ENCODE measurements around the gene SAMHD1. TPM values are rescaled to one million over a fixed set of nuclear protein-coding genes. Genes with fewer than 3 reads are reported as not detected.
A peak's percentile ranks its signal among the peaks of the same experiment; 100 is the strongest.

The SAMHD1 gene
- total RNA-seq, 3 donors from 2014 or later (not counting 1 experiment from before 2014, with no cell fraction given): 237 to 279 (median 270) TPM

- Histone ChIP-seq H3K36me3 (ENCODE audit: control insufficient read depth, insufficient read depth, low read length) (peaks cover 66% of the 10 kb centered on the region), H3K9me3 (ENCODE audit: control insufficient read depth, insufficient read depth, low read length) (no peaks in the 10 kb centered on the region), H3K4me1 (ENCODE audit: control insufficient read depth, insufficient read depth, low read length) (peaks cover 11% of the 10 kb centered on the region), H3K27ac (ENCODE audit: low read length) (no peak overlapping the region), H3K27me3 (ENCODE audit: control insufficient read depth, insufficient read depth, low read length) (no peaks in the 10 kb centered on the region), H3K4me3 (ENCODE audit: low read length) (no peak overlapping the region)
- H3K4me3 Mint-ChIP-seq: no peak overlapping the region
- DNase-seq (no peak), ATAC-seq (no peak)
- H3K27ac Mint-ChIP-seq: peak overlapping the region; percentile 29 to 53
- 90% methylated on average over 4 of the region's 4 CpGs for WGBS (ENCODE audit: insufficient coverage)
- H3K36me3 Mint-ChIP-seq: peaks cover 8% of the 10 kb centered on the region
- intact Hi-C loops (cut with micrococcal nuclease): no loop called here
- TF ChIP-seq CTCF (IDR thresholded peaks at IDR 0.05): no peak
- peaks cover 12 to 17% of the 10 kb centered on the region in 2 donors for H3K4me1 Mint-ChIP-seq
- no peaks in the 10 kb centered on the region for H3K27me3 Mint-ChIP-seq (ENCODE audit: low read depth in 2 of 2)
- H3K9me3 Mint-ChIP-seq: no peaks in the 10 kb centered on the region
These were observed 60.3 kb downstream of the SAMHD1 start for GRCh38 chr20:36891211-36891610.

- Mint-ChIP-seq H3K36me3 (peaks cover 8% of the 10 kb centered on the region), H3K4me1 (peaks cover 12 to 15% of the 10 kb centered on the region in 2 donors), H3K27me3 (ENCODE audit: low read depth in 2 of 2) (no peaks in the 10 kb centered on the region), H3K4me3 (no peak overlapping the region), H3K27ac (peak overlapping the region; percentile 53 to 61), H3K9me3 (no peaks in the 10 kb centered on the region)
- no peaks in the 10 kb centered on the region for H3K27me3 ChIP-seq (ENCODE audit: control insufficient read depth, insufficient read depth, low read length)
- H3K4me1 ChIP-seq (ENCODE audit: control insufficient read depth, insufficient read depth, low read length): peaks cover 11% of the 10 kb centered on the region
- no peak overlapping the region for H3K4me3 ChIP-seq (ENCODE audit: low read length)
- DNase-seq (no peak), ATAC-seq (no peak)
- H3K27ac ChIP-seq (ENCODE audit: low read length): no peak overlapping the region
- 97% methylated on average over 9 of the region's 9 CpGs for WGBS (ENCODE audit: insufficient coverage)
- H3K36me3 ChIP-seq (ENCODE audit: control insufficient read depth, insufficient read depth, low read length): peaks cover 61% of the 10 kb centered on the region
- no peaks in the 10 kb centered on the region for H3K9me3 ChIP-seq (ENCODE audit: control insufficient read depth, insufficient read depth, low read length)
- TF ChIP-seq CTCF (IDR thresholded peaks at IDR 0.05): no peak
- intact Hi-C loops (cut with micrococcal nuclease): no loop called here
These were observed 60.9 kb downstream of the SAMHD1 start for GRCh38 chr20:36890586-36890985.

- intact Hi-C loops (cut with micrococcal nuclease): loop anchor here (10.0 kb wide), 1 partner anchor 244 kb away; the partner anchor contains the start of gene SLA2
- Mint-ChIP-seq H3K36me3 (peaks cover 8% of the 10 kb centered on the region), H3K27me3 (ENCODE audit: low read depth in 2 of 2) (no peaks in the 10 kb centered on the region), H3K4me1 (peaks cover 7 to 12% of the 10 kb centered on the region in 2 donors), H3K4me3 (no peak overlapping the region), H3K9me3 (no peaks in the 10 kb centered on the region), H3K27ac (peak overlapping the region; percentile 53 to 61)
- DNase-seq (no peak), ATAC-seq (no peak)
- H3K9me3 ChIP-seq (ENCODE audit: control insufficient read depth, insufficient read depth, low read length): no peaks in the 10 kb centered on the region
- no peak for TF ChIP-seq CTCF (IDR thresholded peaks at IDR 0.05)
- H3K4me3 ChIP-seq (ENCODE audit: low read length): no peak overlapping the region
- WGBS (ENCODE audit: insufficient coverage): 94% methylated on average over 12 of the region's 15 CpGs
- no peaks in the 10 kb centered on the region for H3K27me3 ChIP-seq (ENCODE audit: control insufficient read depth, insufficient read depth, low read length)
- H3K4me1 ChIP-seq (ENCODE audit: control insufficient read depth, insufficient read depth, low read length): peaks cover 11% of the 10 kb centered on the region
- H3K36me3 ChIP-seq (ENCODE audit: control insufficient read depth, insufficient read depth, low read length): peaks cover 47% of the 10 kb centered on the region
- no peak overlapping the region for H3K27ac ChIP-seq (ENCODE audit: low read length)
These were observed 62.5 kb downstream of the SAMHD1 start for GRCh38 chr20:36888880-36889516.

- H3K27ac Mint-ChIP-seq: peak overlapping the region; percentile 56 to 80
- no peak for ATAC-seq
- Histone ChIP-seq H3K27me3 (ENCODE audit: control insufficient read depth, insufficient read depth, low read length) (no peaks in the 10 kb centered on the region), H3K4me1 (ENCODE audit: control insufficient read depth, insufficient read depth, low read length) (peaks cover 11% of the 10 kb centered on the region), H3K9me3 (ENCODE audit: control insufficient read depth, insufficient read depth, low read length) (no peaks in the 10 kb centered on the region), H3K27ac (ENCODE audit: low read length) (no peak overlapping the region), H3K36me3 (ENCODE audit: control insufficient read depth, insufficient read depth, low read length) (peaks cover 34% of the 10 kb centered on the region), H3K4me3 (ENCODE audit: low read length) (no peak overlapping the region)
- no peak overlapping the region for H3K4me3 Mint-ChIP-seq
- H3K9me3 Mint-ChIP-seq: no peaks in the 10 kb centered on the region
- H3K36me3 Mint-ChIP-seq: peaks cover 8% of the 10 kb centered on the region
- WGBS (ENCODE audit: insufficient coverage): 73% methylated on average over 6 of the region's 6 CpGs
- no peaks in the 10 kb centered on the region for H3K27me3 Mint-ChIP-seq (ENCODE audit: low read depth in 2 of 2)
- H3K4me1 Mint-ChIP-seq: peaks cover 11 to 12% of the 10 kb centered on the region in 2 donors
- no peak for DNase-seq
- TF ChIP-seq CTCF (IDR thresholded peaks at IDR 0.05): no peak
- intact Hi-C loops (cut with micrococcal nuclease): loop anchor here (10.0 kb wide), 1 partner anchor 243 kb away; the partner anchor contains the start of gene SLA2
These were observed 63.8 kb downstream of the SAMHD1 start for GRCh38 chr20:36887752-36888090.

Measured in natural killer cell (primary cell).